D341Med (cell line): ENCODE measurements around the gene CCDC121.
"Not testable (repeated sequence)": the region's sequence is repeated elsewhere in the genome, so short reads cannot be mapped to it uniquely, and the experiment has no call there.

ENCODE experiments used
- DNase-seq: peaks from one replicate; pipeline ENCODE4 v3.0.0; 2012; ENCODE audit warnings: low spot score

The CCDC121 gene

DNA sequence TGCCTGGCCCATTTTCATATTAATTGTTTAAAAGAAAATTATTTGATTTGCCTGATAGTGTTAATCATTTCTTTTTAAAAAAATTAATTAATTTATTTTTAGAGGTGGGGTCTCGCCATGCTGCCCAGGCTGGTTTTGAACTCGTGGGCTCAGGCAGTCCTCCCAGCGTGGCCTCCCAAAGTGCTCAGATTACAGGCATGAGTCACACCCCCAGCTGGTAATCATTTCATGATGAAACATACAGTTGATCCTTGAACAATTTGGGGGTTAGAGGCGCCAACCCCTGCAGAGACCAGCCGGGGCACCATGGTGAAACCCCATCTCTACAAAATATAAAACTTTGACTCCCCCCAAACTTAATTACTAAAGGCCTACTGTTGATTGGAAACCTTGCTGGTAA, 8.0 kb upstream of the CCDC121 start:
- DNase-seq: no peak

- no peak for DNase-seq
Observed at GRCh38 chr2:27634291-27634690, 5.5 kb upstream of the CCDC121 start.

GRCh38 chr2:27630257-27630656, 1.4 kb upstream of the CCDC121 start:
- not testable (repeated sequence) for DNase-seq

GRCh38 chr2:27627963-27628766, 647 bp downstream of the CCDC121 start:
- DNase-seq: no peak

DNA sequence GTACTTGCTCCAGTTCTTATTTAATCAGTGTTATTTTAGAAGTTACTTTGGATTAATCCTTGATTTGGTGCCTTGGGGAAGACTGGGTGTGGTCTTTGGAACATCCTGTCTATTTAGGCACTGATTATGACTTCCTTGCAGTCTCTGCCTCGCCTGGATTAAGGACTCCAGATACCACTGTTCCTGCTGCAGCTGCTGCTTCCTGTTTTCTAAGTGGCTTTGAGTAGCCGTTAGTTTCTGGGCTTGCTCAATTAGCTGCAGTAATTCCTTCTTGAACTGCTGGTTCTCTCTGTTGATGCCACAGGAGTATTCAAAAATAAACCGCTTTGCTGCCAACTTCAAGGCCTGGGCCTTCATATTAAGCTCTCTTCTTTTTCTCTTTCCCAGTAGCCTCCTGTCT, 1.9 kb downstream of the CCDC121 start:
- not testable (repeated sequence) for DNase-seq

DNA sequence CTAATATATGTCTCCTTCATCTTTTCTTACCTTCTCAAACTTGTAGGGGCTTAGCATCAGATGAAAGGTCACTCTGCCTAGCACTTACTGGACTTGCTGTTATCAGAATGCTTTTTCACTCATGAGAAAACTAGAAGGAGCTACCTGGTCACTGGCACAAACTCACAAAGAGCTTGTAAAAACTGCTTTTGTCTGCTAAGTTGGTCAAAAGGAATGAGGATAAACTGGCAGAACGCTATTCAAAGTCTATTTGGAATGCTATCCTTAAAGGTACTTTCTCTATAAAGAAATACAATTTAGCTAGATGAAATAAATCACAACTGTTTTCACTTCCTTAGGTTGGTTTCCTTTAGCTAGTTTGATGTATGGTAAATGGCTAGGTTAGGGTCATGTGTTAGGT, 2.5 kb downstream of the CCDC121 start:
- DNase-seq: not testable (repeated sequence)

- no peak for DNase-seq
Observed at GRCh38 chr2:27624943-27625342, 3.9 kb downstream of the CCDC121 start.

- no peak for DNase-seq
Observed at GRCh38 chr2:27622921-27623384, 5.9 kb downstream of the CCDC121 start.

DNA sequence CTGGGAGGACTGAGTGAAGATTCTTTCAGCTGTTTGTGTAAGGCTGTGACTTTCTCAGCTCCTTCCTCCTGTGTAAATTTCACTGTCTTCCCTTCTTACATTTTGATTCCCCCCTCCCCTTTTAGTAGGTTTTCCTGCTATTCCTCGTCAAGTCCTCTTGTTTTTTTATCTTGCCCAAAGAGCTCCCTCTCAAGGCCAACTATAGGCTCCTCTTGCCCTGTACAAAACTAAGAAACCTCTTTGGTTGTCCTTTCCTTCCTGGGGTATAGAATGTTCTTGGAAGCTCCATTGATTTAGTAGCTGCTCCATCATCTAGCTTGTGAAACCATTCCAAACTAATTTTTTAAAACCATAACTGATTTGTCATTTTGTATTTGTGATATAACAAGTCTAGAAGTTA, 7.3 kb downstream of the CCDC121 start:
- peak; percentile 14 for DNase-seq

DNA sequence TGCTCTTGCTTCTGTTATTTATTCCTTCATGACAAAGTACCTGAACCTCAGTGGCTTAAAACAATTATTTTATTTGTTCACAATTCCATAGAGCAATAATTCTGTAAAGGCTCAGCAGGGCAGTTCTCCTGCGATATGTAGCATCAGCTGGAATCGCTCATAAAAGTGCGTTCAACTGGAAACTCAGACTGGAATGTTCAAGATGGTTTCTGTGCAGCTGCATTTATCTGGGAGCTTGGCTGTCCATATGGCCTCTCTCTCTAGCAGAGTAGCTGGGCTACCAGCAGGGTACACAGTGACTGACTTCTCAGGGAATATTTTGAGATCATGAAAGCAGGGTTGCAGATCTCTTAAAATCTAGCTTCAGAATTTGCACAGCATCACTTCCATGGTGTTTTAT, 13.5 kb downstream of the CCDC121 start:
- DNase-seq: no peak

- no peak for DNase-seq
Observed at GRCh38 chr2:27613985-27614384, 14.8 kb downstream of the CCDC121 start.

- no peak for DNase-seq
Observed at GRCh38 chr2:27606611-27607010, 22.2 kb downstream of the CCDC121 start.

DNA sequence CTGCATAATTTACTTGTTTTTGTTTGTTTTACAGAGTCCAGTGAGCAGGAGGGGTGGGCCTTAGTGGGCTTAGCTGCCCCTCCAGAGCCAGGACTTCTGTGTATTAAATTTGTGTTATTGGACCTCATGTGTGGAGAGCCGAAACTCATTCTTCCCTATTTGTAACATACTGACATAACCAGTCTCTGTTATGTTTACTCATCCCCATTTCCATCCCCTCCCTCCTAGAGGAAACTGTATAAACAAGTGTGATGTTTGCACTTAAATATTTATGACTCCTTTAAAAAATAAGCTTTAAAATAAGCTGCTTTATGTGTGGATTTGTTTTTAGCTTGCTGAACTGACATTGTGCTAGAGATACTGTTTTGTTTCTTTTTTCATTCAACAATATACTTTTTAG, 32.2 kb downstream of the CCDC121 start:
- no peak for DNase-seq

GRCh38 chr2:27595412-27595811, 33.4 kb downstream of the CCDC121 start:
- DNase-seq: not testable (repeated sequence)

- DNase-seq: not testable (repeated sequence)
Observed at GRCh38 chr2:27594020-27594703, 34.6 kb downstream of the CCDC121 start.

DNA sequence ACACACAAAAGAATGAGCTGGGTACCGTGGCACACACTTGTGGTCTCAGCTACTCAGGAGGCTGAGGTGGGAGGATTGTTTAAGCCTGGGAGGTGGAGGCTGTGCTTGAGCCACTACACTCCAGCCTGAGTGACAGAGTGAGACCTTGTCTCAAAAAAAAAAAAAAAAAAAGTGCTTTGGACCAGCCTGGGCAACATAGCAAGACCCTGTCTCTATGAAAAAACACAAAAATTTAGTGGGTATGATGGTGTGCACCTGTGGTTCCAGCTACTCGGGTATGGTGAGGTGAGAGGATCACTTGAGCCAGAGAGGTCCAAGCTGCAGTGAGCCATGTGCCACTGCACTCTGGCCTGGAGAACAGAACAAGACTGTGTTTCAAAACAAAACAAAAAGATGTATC, 35.6 kb downstream of the CCDC121 start:
- DNase-seq: no peak

DNA sequence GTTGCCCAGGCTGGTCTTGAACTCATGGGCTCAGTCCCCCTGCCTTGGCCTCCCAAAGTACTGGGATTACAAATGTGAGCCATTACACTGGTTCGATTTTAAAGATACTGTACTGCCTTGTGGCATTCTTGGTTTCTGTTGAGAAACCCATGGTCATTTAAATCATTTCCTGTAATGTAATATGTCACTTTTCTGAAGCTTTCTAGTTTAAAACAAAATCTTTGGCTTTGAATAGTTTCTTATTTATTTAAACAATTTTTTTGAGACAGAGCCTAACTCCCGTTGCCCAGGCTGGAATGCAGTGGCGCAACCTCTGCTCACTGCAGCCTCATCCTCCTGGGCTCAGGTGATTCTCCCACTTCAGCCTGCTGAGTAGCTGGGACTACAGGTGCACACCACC, 37.1 kb downstream of the CCDC121 start:
- DNase-seq: no peak

DNA sequence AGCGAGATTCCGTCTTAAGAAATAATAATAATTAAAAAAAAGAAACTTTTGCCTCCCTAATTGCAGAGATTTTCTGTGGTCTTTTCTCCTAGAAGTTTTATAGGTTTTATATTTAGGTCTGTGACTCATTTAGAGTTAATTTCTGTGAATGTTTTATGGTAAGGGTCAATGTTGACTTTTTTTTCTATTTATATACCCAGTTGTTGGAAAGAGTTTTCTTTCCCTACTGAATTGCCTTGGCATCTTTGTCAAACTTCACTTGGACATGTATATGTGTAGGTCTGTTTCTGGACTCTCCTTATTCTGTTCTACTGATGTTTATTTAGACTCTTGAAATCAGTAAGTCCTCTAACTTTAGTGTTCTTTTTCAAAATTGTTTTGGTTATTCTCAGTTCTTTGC, 40.5 kb downstream of the CCDC121 start:
- no peak for DNase-seq

GRCh38 chr2:27587025-27587424, 41.8 kb downstream of the CCDC121 start:
- no peak for DNase-seq

- DNase-seq: no peak
Observed at GRCh38 chr2:27584597-27584996, 44.2 kb downstream of the CCDC121 start.

DNA sequence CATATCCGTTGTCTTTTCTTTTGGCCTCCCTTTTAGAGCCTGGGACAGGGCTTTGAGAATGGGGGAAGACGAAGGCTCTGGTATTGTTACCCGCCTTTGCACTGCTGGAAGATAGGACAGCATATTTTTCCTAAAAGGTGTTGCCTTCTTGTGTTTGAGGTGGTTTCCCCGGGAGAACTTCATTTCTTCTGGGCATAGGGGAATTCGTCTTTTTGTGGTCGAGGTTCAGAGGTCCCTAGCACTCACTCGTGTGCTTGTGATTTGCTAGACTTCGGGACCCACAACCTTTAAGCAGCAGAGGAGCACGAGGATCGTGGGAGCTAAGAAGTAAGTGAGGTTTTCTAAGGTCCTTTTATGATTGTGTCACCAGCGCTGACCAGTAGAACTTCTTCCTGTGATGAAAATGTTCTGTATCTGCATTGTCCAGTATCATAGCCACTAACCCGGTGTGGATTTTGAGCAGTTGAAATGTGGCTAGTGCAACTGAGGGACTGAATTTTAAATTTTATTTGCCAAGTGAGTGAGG, 45.4 kb downstream of the CCDC121 start:
- no peak for DNase-seq

- peak; percentile 38 for DNase-seq
Observed at GRCh38 chr2:27582695-27583389, 46.0 kb downstream of the CCDC121 start, which contains the start of gene ZNF512. Gene ZNF512 (plus strand): TSS chr2:27583042. CDS start chr2:27583113, 71 bp downstream.
